Measurements from ENCODE around the gene PPP3CA.
"Not testable (repeated sequence)": the region's sequence is repeated elsewhere in the genome, so short reads cannot be mapped to it uniquely, and the experiment has no call there.

PPP3CA gene

GRCh38 chr4:101211146-101211553 is 136.2 kb downstream of the PPP3CA start:
- no peak for DNase-seq (ENCODE audit: low read depth in 3 of 3)

- no peak for DNase-seq (ENCODE audit: low read depth in 3 of 3)
Observed at GRCh38 chr4:101210331-101210730, 137.0 kb downstream of the PPP3CA start.

GRCh38 chr4:101208171-101208570 is 139.2 kb downstream of the PPP3CA start:
- no peak for DNase-seq (ENCODE audit: low read depth in 3 of 3)

DNA sequence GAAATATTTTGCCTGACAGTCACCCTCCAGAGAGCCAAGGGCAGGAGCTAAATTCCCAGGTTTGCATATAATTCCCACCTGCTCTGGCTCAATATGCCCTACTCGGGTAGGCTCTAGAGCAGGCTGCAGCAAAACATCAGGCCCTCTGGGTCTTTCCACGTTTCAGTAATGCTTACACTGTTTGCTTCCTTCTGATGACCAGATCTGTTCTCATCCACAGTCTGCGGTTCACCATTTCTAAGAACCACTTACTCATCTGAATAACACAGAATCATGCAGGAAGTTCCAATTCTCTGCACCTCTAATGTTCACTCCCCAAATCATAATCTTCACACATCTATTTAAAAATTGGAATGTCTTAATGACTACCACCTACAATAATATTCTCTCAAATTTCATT is 141.4 kb downstream of the PPP3CA start:
- peak in 2 of 3 donors; percentile 8 to 21 for DNase-seq (ENCODE audit: low read depth in 3 of 3)

DNA sequence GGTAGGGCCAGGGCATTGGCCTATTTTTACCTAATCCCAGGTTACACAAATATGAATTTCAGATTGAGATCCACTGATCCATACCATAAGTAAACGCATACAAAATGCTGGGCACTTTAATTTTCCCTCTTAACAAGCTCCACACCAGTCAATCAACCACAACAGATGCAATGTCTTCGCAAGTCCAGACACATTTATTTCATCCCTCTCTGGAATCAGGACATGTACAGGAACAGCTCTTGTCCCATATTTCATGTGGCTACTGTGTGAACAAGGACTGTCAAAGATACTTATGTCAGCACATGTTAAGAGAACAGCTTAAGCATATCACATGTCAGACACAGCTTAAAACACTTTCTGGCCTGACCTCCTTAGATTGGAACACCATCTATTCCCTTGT is 145.9 kb downstream of the PPP3CA start:
- DNase-seq (ENCODE audit: low read depth in 3 of 3), result no peak

- DNase-seq (ENCODE audit: low read depth in 3 of 3), result no peak
Observed at GRCh38 chr4:101200561-101200960, 146.8 kb downstream of the PPP3CA start.

GRCh38 chr4:101199507-101200285 is 147.6 kb downstream of the PPP3CA start:
- no peak for DNase-seq (ENCODE audit: low read depth in 3 of 3)

GRCh38 chr4:101198682-101199339 is 148.5 kb downstream of the PPP3CA start:
- no peak for DNase-seq (ENCODE audit: low read depth in 3 of 3)

DNA sequence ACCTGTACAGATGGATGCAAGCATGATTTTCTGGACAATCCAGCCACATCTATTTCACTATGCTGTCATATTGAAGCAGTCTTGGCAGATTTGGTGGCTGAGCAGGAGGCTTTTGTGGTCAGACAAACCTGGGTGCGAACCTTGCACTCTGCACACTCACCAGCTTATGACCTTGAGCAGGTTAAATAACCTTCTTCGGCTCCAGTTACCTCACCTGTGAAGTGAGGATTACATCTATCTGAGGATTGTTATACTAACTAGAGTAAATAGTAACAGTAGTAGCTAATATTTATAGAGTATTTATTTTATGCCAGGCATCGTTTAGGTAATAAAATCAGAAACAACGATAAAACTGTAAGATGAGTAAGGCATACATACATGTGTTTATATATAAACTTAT is 150.0 kb downstream of the PPP3CA start:
- DNase-seq (ENCODE audit: low read depth in 3 of 3), result no peak

GRCh38 chr4:101192244-101192643 is 155.1 kb downstream of the PPP3CA start:
- DNase-seq (ENCODE audit: low read depth in 3 of 3), result no peak

DNA sequence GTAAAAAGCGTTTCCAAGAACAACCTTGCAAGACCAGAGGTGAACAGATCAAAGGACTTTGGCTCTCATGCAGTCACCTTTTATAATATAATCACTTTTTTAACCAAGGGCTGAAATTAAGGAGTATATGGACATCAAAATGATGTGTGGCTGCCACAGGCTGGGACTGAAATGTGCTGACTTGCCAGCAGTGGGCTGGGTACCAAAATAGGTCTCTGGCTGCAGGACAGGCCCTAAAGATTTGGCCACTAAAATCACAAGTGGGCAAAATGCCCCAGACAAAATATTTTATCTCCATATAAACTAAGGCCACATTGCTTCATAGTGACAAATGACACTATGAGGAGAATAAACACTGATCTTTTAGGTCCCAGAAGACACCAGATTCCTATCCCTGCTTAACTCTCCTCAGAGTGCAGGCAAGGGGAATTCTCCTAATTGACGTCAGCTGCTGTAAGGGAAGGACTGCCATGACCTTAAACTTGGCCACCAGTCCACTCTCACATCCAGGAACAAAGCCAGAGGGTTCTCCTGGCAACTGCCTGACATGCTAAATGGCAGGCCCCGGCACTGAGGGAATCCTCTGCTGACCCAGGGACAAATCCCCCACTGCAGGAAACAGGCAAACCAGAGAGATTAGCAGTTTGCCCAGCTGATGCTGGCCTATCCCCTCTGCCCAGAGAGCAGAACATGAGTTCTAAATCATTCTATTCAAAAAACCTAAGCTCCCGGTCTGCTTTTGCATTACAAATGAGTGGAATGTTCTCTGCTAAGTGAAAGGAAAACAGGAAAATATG is 155.8 kb downstream of the PPP3CA start:
- no peak for DNase-seq (ENCODE audit: low read depth in 3 of 3)

DNA sequence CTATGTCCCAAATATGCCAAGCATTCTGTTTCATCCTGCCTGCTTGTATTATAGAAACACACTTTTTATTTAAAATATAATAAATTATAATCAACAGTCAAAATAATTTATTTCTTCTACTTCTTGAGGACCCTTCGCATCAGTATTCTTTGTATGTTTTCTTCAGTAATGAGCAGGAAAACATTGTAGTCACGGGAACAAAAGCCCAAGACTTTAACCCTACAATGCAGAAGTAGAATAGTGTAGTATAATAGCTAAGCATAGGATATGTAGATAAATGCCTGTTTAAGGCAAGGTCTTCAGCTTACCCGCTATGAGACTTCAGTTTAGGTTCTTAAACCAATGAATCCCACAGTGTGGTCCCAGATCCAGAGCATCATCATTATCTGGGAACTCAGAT is 156.6 kb downstream of the PPP3CA start:
- no peak for DNase-seq (ENCODE audit: low read depth in 3 of 3)

DNA sequence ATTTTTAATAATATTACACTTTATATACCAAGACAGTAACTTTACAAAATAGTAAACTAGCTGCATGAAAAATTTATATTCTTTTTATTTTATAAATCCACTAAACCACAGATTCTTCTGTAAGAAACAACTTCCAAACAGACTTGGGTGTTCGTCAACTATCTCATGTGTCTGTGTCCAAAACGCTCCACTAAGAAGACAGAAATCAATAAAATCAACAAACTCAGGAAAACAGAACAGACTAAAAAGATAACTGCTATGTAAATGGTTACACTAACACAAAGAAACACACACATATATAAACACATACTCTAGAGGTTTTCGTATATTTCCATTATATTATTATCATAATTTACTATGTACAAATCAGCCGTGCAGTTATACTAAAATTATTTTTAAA is 158.4 kb downstream of the PPP3CA start:
- no peak for DNase-seq (ENCODE audit: low read depth in 3 of 3)

- no peak for DNase-seq (ENCODE audit: low read depth in 3 of 3)
Observed at GRCh38 chr4:101187841-101188240, 159.5 kb downstream of the PPP3CA start.

- DNase-seq (ENCODE audit: low read depth in 3 of 3), result no peak
Observed at GRCh38 chr4:101186567-101187184, 160.7 kb downstream of the PPP3CA start.

DNA sequence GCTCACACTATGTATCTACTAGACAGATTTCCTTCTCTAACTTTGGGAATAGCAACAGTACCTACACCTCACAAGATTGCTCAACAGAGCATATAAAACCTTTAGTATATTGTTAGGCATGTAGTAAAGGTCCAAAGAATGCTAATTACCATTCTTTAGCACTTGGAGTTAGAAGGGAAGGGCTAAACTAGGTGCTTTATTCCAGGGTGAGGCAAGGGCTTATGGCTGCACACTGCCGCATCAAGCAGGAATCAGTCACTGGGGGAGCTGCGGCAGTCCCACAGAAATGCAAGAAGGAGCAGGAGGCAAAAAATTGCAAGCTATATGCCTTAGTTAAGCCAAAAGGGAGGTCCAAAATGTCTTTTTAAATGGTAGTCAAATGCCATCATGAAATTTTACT is 162.7 kb downstream of the PPP3CA start:
- no peak for DNase-seq (ENCODE audit: low read depth in 3 of 3)

DNA sequence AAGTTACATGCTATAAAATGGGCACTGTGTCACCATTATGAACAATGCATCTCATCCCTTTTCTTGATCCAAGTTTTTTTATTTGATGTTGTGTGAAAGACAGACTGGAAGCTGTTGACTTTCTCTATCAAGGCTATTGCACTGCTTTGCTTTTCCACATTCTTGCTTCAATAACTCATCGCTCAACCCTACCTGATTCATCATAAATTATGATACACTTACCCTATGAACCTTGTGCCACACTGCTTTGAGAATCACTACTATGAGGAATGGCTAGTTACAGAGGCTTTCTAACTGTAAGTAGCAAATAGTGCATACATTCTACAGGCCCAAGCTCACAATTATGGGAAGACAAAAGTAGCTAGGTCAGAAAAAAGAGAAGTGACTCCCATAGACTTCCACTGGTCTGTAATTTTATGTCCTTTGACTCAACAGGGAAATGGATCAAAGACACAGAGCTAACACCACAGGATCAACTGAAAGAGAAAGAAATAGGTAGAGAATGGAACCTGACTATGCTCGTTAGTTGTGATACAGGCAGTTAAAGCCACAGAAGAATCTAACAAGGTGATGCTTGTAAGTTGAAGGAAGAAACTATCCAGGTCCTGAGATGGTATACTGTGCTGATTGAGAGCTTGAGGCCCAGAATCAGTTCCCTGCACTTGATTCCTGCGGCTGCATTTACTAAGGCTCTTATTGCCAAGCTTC is 163.5 kb downstream of the PPP3CA start:
- DNase-seq (ENCODE audit: low read depth in 3 of 3), result no peak

DNA sequence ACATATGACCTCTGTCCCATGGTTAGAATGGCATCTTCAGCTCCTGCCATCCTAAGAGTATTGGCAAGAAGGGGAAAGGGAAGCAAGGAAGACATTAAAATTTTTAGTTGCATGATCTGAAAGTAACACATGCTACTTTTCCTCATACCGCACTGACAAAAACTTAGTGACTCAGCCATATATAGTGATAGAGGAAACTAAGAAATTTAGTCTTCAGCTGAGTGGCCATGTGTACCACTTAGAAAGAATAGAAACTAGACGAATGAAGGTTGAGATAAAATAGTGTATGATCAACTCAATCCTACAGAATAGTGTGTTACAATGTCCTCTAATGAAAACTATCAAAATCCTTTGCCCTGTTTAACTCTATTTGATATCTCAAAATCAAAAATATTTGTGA is 164.1 kb downstream of the PPP3CA start:
- DNase-seq (ENCODE audit: low read depth in 3 of 3), result no peak

DNA sequence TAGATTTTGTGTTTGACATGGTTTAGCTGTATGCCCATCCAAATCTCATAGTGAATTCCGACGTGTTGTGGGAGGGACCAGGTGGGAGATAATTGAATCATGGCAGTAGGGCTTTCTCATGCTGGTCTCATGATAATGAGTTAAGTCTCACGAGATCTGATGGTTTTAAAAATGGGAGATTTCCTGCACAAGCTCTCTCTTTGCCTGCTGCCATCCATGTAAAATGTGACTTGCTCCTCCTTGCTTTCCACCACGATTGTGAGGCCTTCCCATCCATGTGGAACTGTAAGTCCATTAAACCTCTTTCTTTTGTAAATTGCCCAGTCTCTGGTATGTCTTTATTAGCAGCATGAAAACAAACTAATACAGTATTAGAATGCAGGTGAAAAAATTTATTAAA is 164.6 kb downstream of the PPP3CA start:
- not testable (repeated sequence) for DNase-seq (ENCODE audit: low read depth in 3 of 3)

DNA sequence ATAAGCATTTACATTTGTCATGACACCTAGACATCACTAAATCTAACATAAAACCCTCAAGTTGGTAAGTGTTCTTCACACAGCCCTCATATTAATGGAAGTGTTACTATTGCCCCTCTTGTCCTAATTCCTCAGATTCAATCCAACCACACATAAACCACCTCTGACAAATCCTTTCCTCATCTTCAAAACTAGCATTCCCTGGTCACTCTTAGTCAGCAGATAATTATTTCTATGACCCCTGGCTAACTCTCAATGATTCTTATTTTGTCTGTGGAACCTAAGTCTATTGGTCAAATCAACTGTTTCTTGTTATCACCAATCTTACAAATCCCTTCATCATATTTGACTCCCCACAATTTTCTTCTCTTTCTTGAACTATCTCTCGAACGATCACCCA is 168.6 kb downstream of the PPP3CA start:
- DNase-seq (ENCODE audit: low read depth in 3 of 3), result no peak

DNA sequence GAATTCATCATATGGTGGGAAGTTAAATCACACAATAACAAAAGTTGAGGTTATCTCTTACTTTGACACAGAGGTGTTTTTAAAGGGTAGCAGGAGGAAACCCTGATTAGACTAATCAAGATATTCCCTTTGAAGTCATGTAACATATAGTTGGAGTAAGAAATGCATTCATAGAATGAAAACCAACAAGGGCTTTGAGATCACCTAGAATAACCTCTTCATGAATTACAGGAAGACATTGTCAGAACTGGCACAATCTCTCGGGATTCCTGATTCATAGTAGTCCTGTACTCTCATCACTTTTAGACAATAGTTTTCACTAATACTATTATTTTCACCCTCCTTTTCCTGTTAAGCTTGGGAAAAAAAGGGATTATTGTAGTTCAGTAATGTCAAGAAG is 170.2 kb downstream of the PPP3CA start:
- no peak for DNase-seq (ENCODE audit: low read depth in 3 of 3)
